Activated CD4-positive, CD25-positive, alpha-beta regulatory T cell treated with anti-CD3 and anti-CD28 coated beads, Interleukin-2, amount 50 U/mL, for 72 hours (primary cell): ENCODE measurements around the gene TCF25.
"Not testable (repeated sequence)": the region's sequence is repeated elsewhere in the genome, so short reads cannot be mapped to it uniquely, and the experiment has no call there.

Experiments
- DNase-seq: peaks from one replicate; pipeline ENCODE4 v3.0.0; 2021

TCF25 gene

GRCh38 chr16:89873109-89873971, at the start of gene TCF25:
Gene TCF25, plus strand, starts transcription at chr16:89873592. Its CDS starts 76 bp downstream, at chr16:89873668.
- peak; percentile 82 for DNase-seq

GRCh38 chr16:89823824-89824148, 49.6 kb upstream of the TCF25 start:
- not testable (repeated sequence) for DNase-seq

GRCh38 chr16:89826531-89827382, 46.6 kb upstream of the TCF25 start:
- no peak for DNase-seq

GRCh38 chr16:89827383-89828198, 45.8 kb upstream of the TCF25 start:
- DNase-seq: no peak

GRCh38 chr16:89828199-89828869, 45.1 kb upstream of the TCF25 start, which contains the start of gene SPIRE2:
Gene SPIRE2, plus strand, starts transcription at chr16:89828475. Its CDS starts 76 bp downstream, at chr16:89828551.
- DNase-seq: peak; percentile 70

- no peak for DNase-seq
Measured at GRCh38 chr16:89828870-89829629, 44.3 kb upstream of the TCF25 start.

- DNase-seq: no peak
Measured at GRCh38 chr16:89829630-89830437, 43.6 kb upstream of the TCF25 start.

- DNase-seq: no peak
Measured at GRCh38 chr16:89831810-89832328, 41.5 kb upstream of the TCF25 start.

- DNase-seq: not testable (repeated sequence)
Measured at GRCh38 chr16:89833664-89834363, 39.6 kb upstream of the TCF25 start.

GRCh38 chr16:89834813-89835363, 38.5 kb upstream of the TCF25 start:
- DNase-seq: not testable (repeated sequence)

GRCh38 chr16:89836484-89836883, 36.9 kb upstream of the TCF25 start:
- not testable (repeated sequence) for DNase-seq

- no peak for DNase-seq
Measured at GRCh38 chr16:89837014-89837546, 36.3 kb upstream of the TCF25 start.

GRCh38 chr16:89841275-89841674, 32.1 kb upstream of the TCF25 start:
- peak; percentile 58 for DNase-seq

GRCh38 chr16:89842471-89843408, 30.7 kb upstream of the TCF25 start:
- DNase-seq: no peak

GRCh38 chr16:89843409-89844350, 29.7 kb upstream of the TCF25 start:
- no peak for DNase-seq

- DNase-seq: no peak
Measured at GRCh38 chr16:89844739-89845339, 28.6 kb upstream of the TCF25 start.
